HCT116 (cell line): Measurements from ENCODE around the gene NGEF. TPM values are rescaled to one million over a fixed set of nuclear protein-coding genes. Genes with fewer than 3 reads are reported as not detected.

Source experiments
- ATAC-seq: fragments of 200-7000 bp; cut with Tn5 transposase; 2 replicates; pipeline ENCODE4 v1.9.1; 2020; ENCODE audit warnings: mild to moderate bottlenecking, moderate library complexity
- BruUV-seq: library from RNA; stranded (reverse); fragments of 400-500 nt; replicated peaks from 2 replicates; lab custom pipeline; 2021; lab: Mats Ljungman, UMichigan
- CTCF ChIA-PET: fragments of 300-600 bp; sonication (Branson Sonifier 250); formaldehyde crosslinking; loops from one replicate; lab custom pipeline; 2021; ENCODE audit warnings: antibody characterized with exemption; lab: Charles Lee
- POLR2A ChIA-PET: fragments of 300-600, 350-600 bp; sonication (Branson Sonifier 250); formaldehyde crosslinking; loops from one replicate; lab custom pipeline; 2021; ENCODE audit warnings: antibody characterized with exemption; lab: Charles Lee
- RAD21 ChIA-PET, 2 experiments: fragments of 300-600 bp; sonication (Branson Sonifier 250); formaldehyde crosslinking; loops; one replicate each; lab custom pipeline; 2023; ENCODE audit warnings: low total read pairs in 2 of 2; ENCODE audit not compliant: uncharacterized antibody in 2 of 2, unreplicated experiment in 2 of 2, low non-redundant PET in 1 of 2; lab: Charles Lee
- DNase-seq: peaks from one replicate; pipeline ENCODE4 v3.0.0-alpha.2; 2010; ENCODE audit warnings: low read depth, low spot score
- H2AFZ ChIP-seq: fragments of 200-600 bp; shearing (Covaris generic), sonication (generic); 2 replicates; pipeline ENCODE4 v1.6.1; 2017; ENCODE audit warnings: low read depth, mixed run types, mixed read lengths, antibody characterized with exemption, low read length; ENCODE audit not compliant: poor library complexity, severe bottlenecking
- H3K27ac ChIP-seq: 2 replicates; pipeline ENCODE4 v1.5.1; 2012; ENCODE audit warnings: low read depth, low read length
- H3K27me3 ChIP-seq: fragments of 200-600 bp; sonication (generic); 2 replicates; pipeline ENCODE4 v1.6.1; 2016; ENCODE audit warnings: mixed run types, low read length, mixed read lengths; ENCODE audit not compliant: insufficient read depth
- H3K36me3 ChIP-seq, 2 experiments: fragments of 200-500 bp in 1 of 2; fragments of 200-600 bp in 1 of 2; sonication (Bioruptor generic) in 1 of 2; sonication (generic) in 1 of 2; 2 replicates each; pipeline versions ENCODE4 v1.5.1 to v1.6.1; 2014 to 2016; ENCODE audit warnings: low read length in 2 of 2, inconsistent platforms in 1 of 2, mixed read lengths in 1 of 2, mixed run types in 1 of 2; ENCODE audit not compliant: insufficient read depth in 2 of 2, control insufficient read depth in 1 of 2
- H3K4me1 ChIP-seq, 2 experiments: fragments of 200-600 bp in 1 of 2; sonication (generic) in 1 of 2; 2 replicates each; pipeline versions ENCODE4 v1.5.1 to v1.6.1; 2012 to 2017; ENCODE audit warnings: low read length in 2 of 2, inconsistent platforms in 1 of 2, mild to moderate bottlenecking in 1 of 2, mixed read lengths in 1 of 2, mixed run types in 1 of 2, moderate library complexity in 1 of 2; ENCODE audit not compliant: insufficient read depth in 2 of 2, control insufficient read depth in 1 of 2
- H3K4me2 ChIP-seq: fragments of 200-600 bp; sonication (generic); 2 replicates; pipeline ENCODE4 v1.6.1; 2017; ENCODE audit warnings: mixed run types, low read length, mixed read lengths
- H3K4me3 ChIP-seq, 2 experiments: fragments of 200-600 bp in 1 of 2; sonication (generic) in 1 of 2; replicated peaks in 1 of 2; 2 replicates each; pipeline ENCODE4 v1.5.1; 2011 to 2016; ENCODE audit warnings: low read length in 2 of 2, control low read depth in 1 of 2, low read depth in 1 of 2, mild to moderate bottlenecking in 1 of 2, mixed read lengths in 1 of 2, mixed run types in 1 of 2
- H3K79me2 ChIP-seq: fragments of 200-600 bp; sonication (generic); 2 replicates; pipeline ENCODE4 v1.6.1; 2017; ENCODE audit warnings: mild to moderate bottlenecking, mixed run types, low read length, moderate library complexity, mixed read lengths; ENCODE audit not compliant: insufficient read depth
- H3K9ac ChIP-seq: fragments of 200-600 bp; sonication (generic); 2 replicates; pipeline ENCODE4 v1.6.1; 2016; ENCODE audit warnings: low read length, mixed read lengths
- H3K9me2 ChIP-seq: fragments of 200-600 bp; sonication (generic), shearing (Covaris generic); 2 replicates; pipeline ENCODE4 v1.6.1; 2017; ENCODE audit warnings: mixed run types, mild to moderate bottlenecking, moderate library complexity; ENCODE audit not compliant: insufficient read depth
- H3K9me3 ChIP-seq, 2 experiments: fragments of 200-500 bp in 1 of 2; fragments of 200-600 bp in 1 of 2; sonication (Bioruptor generic) in 1 of 2; sonication (generic) in 1 of 2; 2 replicates each; pipeline ENCODE4 v1.6.1; 2014 to 2017; ENCODE audit warnings: low read length in 2 of 2, mixed read lengths in 2 of 2, inconsistent platforms in 1 of 2, low read depth in 1 of 2, mild to moderate bottlenecking in 1 of 2, mixed run types in 1 of 2, moderate library complexity in 1 of 2; ENCODE audit not compliant: control insufficient read depth in 1 of 2, insufficient read depth in 1 of 2
- H4K20me1 ChIP-seq: fragments of 200-600 bp; sonication (generic), shearing (Covaris generic); 2 replicates; pipeline ENCODE4 v1.6.1; 2017; ENCODE audit warnings: mixed run types, mild to moderate bottlenecking, moderate library complexity; ENCODE audit not compliant: insufficient read depth
- CBX3 ChIP-seq: IDR thresholded peaks from 2 replicates; pipeline ENCODE4 v1.6.1; 2012; ENCODE audit warnings: low read depth
- EGR1 ChIP-seq: IDR thresholded peaks from 2 replicates; pipeline ENCODE4 v1.6.1; 2012; ENCODE audit warnings: low read depth
- EZH2phosphoT487 ChIP-seq: fragments of 200-600 bp; IDR thresholded peaks from 2 replicates; pipeline ENCODE4 v1.6.1; 2018; ENCODE audit warnings: antibody characterized with exemption, borderline replicate concordance
- JUND ChIP-seq: IDR thresholded peaks from 2 replicates; pipeline ENCODE4 v1.6.1; 2012
- POLR2AphosphoS5 ChIP-seq: IDR thresholded peaks from 2 replicates; pipeline ENCODE4 v1.6.1; 2011; ENCODE audit warnings: mild to moderate bottlenecking, low read depth, low read length, moderate library complexity
- TCF7L2 ChIP-seq: IDR thresholded peaks from 2 replicates; pipeline ENCODE4 v1.7.0; 2011; ENCODE audit warnings: borderline replicate concordance, inconsistent platforms; ENCODE audit not compliant: insufficient read depth, insufficient read length; ENCODE audit errors: extremely low read depth
- intact Hi-C: fragments of 100-400 bp; cut with micrococcal nuclease; formaldehyde crosslinking; loops from 2 replicates; pipeline ENCODE4 v1.10.0; 2022
- total RNA-seq: library from RNA; stranded (reverse); gene quantifications from one replicate; pipeline ENCODE4 v1.2.1, GENCODE V29; 2021; ENCODE audit not compliant: unreplicated experiment
- TF ChIP-seq, protein P1 (sequence below): IDR thresholded peaks from 2 replicates; pipeline ENCODE4 v1.6.1; 2012; ENCODE audit warnings: low read depth

The NGEF gene
- total RNA-seq, 1 experiment from 2014 or later = 12.6 TPM

DNA sequence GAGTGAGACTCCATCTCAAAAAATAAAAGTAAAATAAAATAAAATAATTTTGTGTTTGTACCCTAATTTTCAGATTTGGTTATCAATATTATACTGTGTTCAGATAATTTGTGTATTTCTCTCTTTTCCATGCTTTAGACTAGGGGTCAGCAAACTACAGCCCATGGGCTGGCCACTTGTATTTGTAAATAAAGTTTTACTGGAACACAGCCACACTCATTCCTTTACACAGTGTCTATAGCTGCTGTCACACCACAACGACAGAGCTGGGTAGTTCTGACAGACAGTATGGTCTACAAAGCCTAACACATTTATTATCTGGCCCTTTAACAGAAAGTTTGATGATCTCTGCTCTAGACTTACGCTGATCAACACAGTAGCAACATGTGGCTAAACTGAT, 99.2 kb downstream of the NGEF start:
- CTCF ChIA-PET = no interaction called here

More for the DNA sequence above, 99.2 kb downstream of the NGEF start:
- DNase-seq = no peak
- no peaks in the 10 kb centered on the region for H4K20me1 ChIP-seq
- ATAC-seq = no peak
- no peaks in the 10 kb centered on the region for H3K27me3 ChIP-seq
- intact Hi-C loops = no loop called here
- POLR2A ChIA-PET = no interaction called here
- RAD21 ChIA-PET = no interaction called here
- no peak overlapping the region for H3K27ac ChIP-seq
- no peaks in the 10 kb centered on the region for H3K4me1 ChIP-seq
- no TSS peak for BruUV-seq
- TF ChIP-seq JUND (no peak), EZH2phosphoT487 (no peak), POLR2AphosphoS5 (no peak), EGR1 (no peak), CBX3 (no peak), TCF7L2 (no peak)
- TF ChIP-seq, protein P1, sequence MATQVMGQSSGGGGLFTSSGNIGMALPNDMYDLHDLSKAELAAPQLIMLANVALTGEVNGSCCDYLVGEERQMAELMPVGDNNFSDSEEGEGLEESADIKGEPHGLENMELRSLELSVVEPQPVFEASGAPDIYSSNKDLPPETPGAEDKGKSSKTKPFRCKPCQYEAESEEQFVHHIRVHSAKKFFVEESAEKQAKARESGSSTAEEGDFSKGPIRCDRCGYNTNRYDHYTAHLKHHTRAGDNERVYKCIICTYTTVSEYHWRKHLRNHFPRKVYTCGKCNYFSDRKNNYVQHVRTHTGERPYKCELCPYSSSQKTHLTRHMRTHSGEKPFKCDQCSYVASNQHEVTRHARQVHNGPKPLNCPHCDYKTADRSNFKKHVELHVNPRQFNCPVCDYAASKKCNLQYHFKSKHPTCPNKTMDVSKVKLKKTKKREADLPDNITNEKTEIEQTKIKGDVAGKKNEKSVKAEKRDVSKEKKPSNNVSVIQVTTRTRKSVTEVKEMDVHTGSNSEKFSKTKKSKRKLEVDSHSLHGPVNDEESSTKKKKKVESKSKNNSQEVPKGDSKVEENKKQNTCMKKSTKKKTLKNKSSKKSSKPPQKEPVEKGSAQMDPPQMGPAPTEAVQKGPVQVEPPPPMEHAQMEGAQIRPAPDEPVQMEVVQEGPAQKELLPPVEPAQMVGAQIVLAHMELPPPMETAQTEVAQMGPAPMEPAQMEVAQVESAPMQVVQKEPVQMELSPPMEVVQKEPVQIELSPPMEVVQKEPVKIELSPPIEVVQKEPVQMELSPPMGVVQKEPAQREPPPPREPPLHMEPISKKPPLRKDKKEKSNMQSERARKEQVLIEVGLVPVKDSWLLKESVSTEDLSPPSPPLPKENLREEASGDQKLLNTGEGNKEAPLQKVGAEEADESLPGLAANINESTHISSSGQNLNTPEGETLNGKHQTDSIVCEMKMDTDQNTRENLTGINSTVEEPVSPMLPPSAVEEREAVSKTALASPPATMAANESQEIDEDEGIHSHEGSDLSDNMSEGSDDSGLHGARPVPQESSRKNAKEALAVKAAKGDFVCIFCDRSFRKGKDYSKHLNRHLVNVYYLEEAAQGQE = no peak
- no peak overlapping the region for H3K4me2 ChIP-seq
- no peak overlapping the region for H3K9ac ChIP-seq
- H3K9me2 ChIP-seq = no peaks in the 10 kb centered on the region; the same call in 1 of the 2 replicates
- no peak overlapping the region for H2AFZ ChIP-seq
- H3K9me3 ChIP-seq = no peaks in the 10 kb centered on the region; a peak in 1 of 4 replicates
- no peaks in the 10 kb centered on the region for H3K79me2 ChIP-seq
- H3K4me3 ChIP-seq = no peak overlapping the region
- H3K36me3 ChIP-seq = no peaks in the 10 kb centered on the region
